B cell (primary cell): ENCODE data around the gene DMAC2. TPM values are rescaled to one million over a fixed set of nuclear protein-coding genes. Genes with fewer than 3 reads are reported as not detected.
"Not testable (repeated sequence)": the region's sequence is repeated elsewhere in the genome, so short reads cannot be mapped to it uniquely, and the experiment has no call there.

Source experiments
- ATAC-seq: fragments of 200-7000 bp; cut with Tn5 transposase; one replicate; pipeline ENCODE4 v1.10.0; 2021; ENCODE audit warnings: low read depth, mild to moderate bottlenecking, moderate number of reproducible peaks, moderate library complexity
- CTCF ChIA-PET: fragments of 350-600 bp; sonication (Branson Sonifier 250); formaldehyde crosslinking; loops from one replicate; lab custom pipeline; 2021; ENCODE audit warnings: antibody characterized with exemption, inconsistent platforms; lab: Charles Lee
- POLR2A ChIA-PET: fragments of 350-600 bp; sonication (Branson Sonifier 250); formaldehyde crosslinking; loops from one replicate; lab custom pipeline; 2021; ENCODE audit warnings: antibody characterized with exemption; lab: Charles Lee
- DNase-seq: peaks from one replicate; pipeline ENCODE4 v3.0.0; 2013
- H2AFZ ChIP-seq: 2 replicates; pipeline ENCODE4 v1.6.1; 2012; ENCODE audit warnings: mild to moderate bottlenecking, low read depth, low read length; ENCODE audit not compliant: insufficient read depth, poor library complexity, severe bottlenecking
- H3K27ac ChIP-seq, 2 donors: 1 replicate in 1 of 2; 2 replicates in 1 of 2; pipeline ENCODE4 v1.5.1; 2012 to 2013; ENCODE audit warnings: low read length in 2 of 2, mild to moderate bottlenecking in 2 of 2, moderate library complexity in 1 of 2
- H3K27me3 ChIP-seq, 4 experiments: fragments of 200-600 bp in 1 of 4; sonication (generic) in 1 of 4; replicated peaks in 1 of 4; 1 replicate in 2 of 4; 2 replicates in 2 of 4; pipeline versions ENCODE4 v1.6.1 to v1.7.0; 2013 to 2016; ENCODE audit warnings: low read length in 3 of 4, mild to moderate bottlenecking in 2 of 4, mixed read lengths in 1 of 4, moderate library complexity in 1 of 4; ENCODE audit not compliant: insufficient read depth in 4 of 4, control insufficient read depth in 3 of 4; ENCODE audit errors: control extremely low read depth in 1 of 4
- H3K36me3 ChIP-seq, 2 experiments: replicated peaks in 1 of 2; 1 replicate in 1 of 2; 2 replicates in 1 of 2; pipeline versions ENCODE4 v1.6.1 to v1.7.1; 2013; ENCODE audit warnings: low read length in 1 of 2; ENCODE audit not compliant: insufficient read depth in 2 of 2, control insufficient read depth in 1 of 2; ENCODE audit errors: control extremely low read depth in 1 of 2, extremely low read depth in 1 of 2
- H3K4me1 ChIP-seq, 2 donors: fragments of 200-600 bp in 1 of 2; sonication (generic) in 1 of 2; 1 replicate in 1 of 2; 2 replicates in 1 of 2; pipeline versions ENCODE4 v1.5.1 to v1.6.1; 2013 to 2017; ENCODE audit warnings: low read length in 2 of 2; ENCODE audit not compliant: control insufficient read depth in 2 of 2, insufficient read depth in 2 of 2
- H3K4me2 ChIP-seq: replicated peaks from 2 replicates; pipeline ENCODE3; 2012; ENCODE audit warnings: mild to moderate bottlenecking, low read depth, low read length; ENCODE audit not compliant: poor library complexity, severe bottlenecking
- H3K4me3 ChIP-seq, 5 experiments: fragments of 200-600 bp in 1 of 5; sonication (generic) in 1 of 5; 1 replicate in 3 of 5; 2 replicates in 2 of 5; pipeline versions ENCODE4 v1.5.1 to v1.7.0; 2011 to 2016; ENCODE audit warnings: low read length in 4 of 5, mild to moderate bottlenecking in 4 of 5, low read depth in 2 of 5, control low read depth in 1 of 5, moderate library complexity in 1 of 5; ENCODE audit not compliant: insufficient read depth in 1 of 5; ENCODE audit errors: control extremely low read depth in 1 of 5, extremely low read depth in 1 of 5
- H3K79me2 ChIP-seq: fragments of 200-600 bp; sonication (generic); one replicate; pipeline ENCODE4 v1.6.0; 2016; ENCODE audit warnings: low read length; ENCODE audit not compliant: control insufficient read depth, insufficient read depth
- H3K9ac ChIP-seq: fragments of 200-600 bp; sonication (generic); 2 replicates; pipeline ENCODE4 v1.6.1; 2017; ENCODE audit warnings: mild to moderate bottlenecking, low read length, moderate library complexity
- H3K9me3 ChIP-seq, 3 donors: one replicate each; pipeline versions ENCODE4 v1.6.1 to v1.7.1; 2013; ENCODE audit warnings: low read length in 2 of 3; ENCODE audit not compliant: control insufficient read depth in 2 of 3, insufficient read depth in 1 of 3; ENCODE audit errors: control extremely low read depth in 1 of 3
- H4K20me1 ChIP-seq: 2 replicates; pipeline ENCODE4 v1.6.0; 2012; ENCODE audit warnings: mild to moderate bottlenecking, low read length; ENCODE audit not compliant: insufficient read depth, control insufficient read depth, poor library complexity, severe bottlenecking
- H3K27ac Mint-ChIP-seq: one replicate; pipeline ENCODE4 v1.8.0; 2021; ENCODE audit warnings: mixed read lengths
- H3K27me3 Mint-ChIP-seq: one replicate; pipeline ENCODE4 v1.8.0; 2021; ENCODE audit warnings: mixed read lengths
- H3K4me1 Mint-ChIP-seq: one replicate; pipeline ENCODE4 v1.8.0; 2021; ENCODE audit warnings: mixed read lengths
- H3K4me3 Mint-ChIP-seq: one replicate; pipeline ENCODE4 v1.8.0; 2021; ENCODE audit warnings: mixed read lengths
- H3K9me3 Mint-ChIP-seq: one replicate; pipeline ENCODE4 v1.8.0; 2022; ENCODE audit warnings: mixed read lengths; ENCODE audit not compliant: insufficient read depth
- EZH2 ChIP-seq: IDR thresholded peaks from 2 replicates; pipeline ENCODE4 v1.6.1; 2012; ENCODE audit warnings: borderline replicate concordance, low read depth, mild to moderate bottlenecking, moderate library complexity, low read length; ENCODE audit not compliant: insufficient read depth, poor library complexity, severe bottlenecking
- WGBS: methylation state at CpG from one replicate; pipeline ENCODE4 v1.1.5; 2013; ENCODE audit warnings: missing lambda C conversion rate; ENCODE audit not compliant: insufficient coverage; 5-methylcytosine and 5-hydroxymethylcytosine counted together
- intact Hi-C: fragments of 100-400 bp; cut with micrococcal nuclease; formaldehyde crosslinking; loops from one replicate; pipeline ENCODE4 v1.10.0; 2022
- polyA minus RNA-seq: library from RNA; depleted of rRNA, polyadenylated mRNA; stranded (reverse); fragments of >200 nt; gene quantifications from 2 replicates; pipeline ENCODE4 v1.2.3, GENCODE V29; 2012
- polyA plus RNA-seq: library from polyadenylated mRNA; depleted of rRNA; stranded (reverse); fragments of >200 nt; gene quantifications from 2 replicates; pipeline ENCODE4 v1.2.3, GENCODE V29; 2012
- total RNA-seq, 2 donors: library from RNA; stranded (reverse); fragments of 120-200 nt in 1 of 2; gene quantifications; 1 replicate in 1 of 2; 2 replicates in 1 of 2; pipeline versions ENCODE4 v1.2.3 to v1.2.4, GENCODE V29; 2013 to 2022
- TF ChIP-seq, protein P1 (sequence below): fragments of 200-600 bp; IDR thresholded peaks from one replicate; pipeline ENCODE4 v1.8.0; 2022; ENCODE audit warnings: antibody characterized with exemption, mild to moderate bottlenecking

Gene DMAC2
- total RNA-seq (31.6 and 31.8 TPM in 2 replicates), polyA plus RNA-seq (32.7 and 41.7 TPM in 2 replicates), polyA minus RNA-seq (27.6 and 34.1 TPM in 2 replicates)
- 16.7 TPM for total RNA-seq (2013)

DNA sequence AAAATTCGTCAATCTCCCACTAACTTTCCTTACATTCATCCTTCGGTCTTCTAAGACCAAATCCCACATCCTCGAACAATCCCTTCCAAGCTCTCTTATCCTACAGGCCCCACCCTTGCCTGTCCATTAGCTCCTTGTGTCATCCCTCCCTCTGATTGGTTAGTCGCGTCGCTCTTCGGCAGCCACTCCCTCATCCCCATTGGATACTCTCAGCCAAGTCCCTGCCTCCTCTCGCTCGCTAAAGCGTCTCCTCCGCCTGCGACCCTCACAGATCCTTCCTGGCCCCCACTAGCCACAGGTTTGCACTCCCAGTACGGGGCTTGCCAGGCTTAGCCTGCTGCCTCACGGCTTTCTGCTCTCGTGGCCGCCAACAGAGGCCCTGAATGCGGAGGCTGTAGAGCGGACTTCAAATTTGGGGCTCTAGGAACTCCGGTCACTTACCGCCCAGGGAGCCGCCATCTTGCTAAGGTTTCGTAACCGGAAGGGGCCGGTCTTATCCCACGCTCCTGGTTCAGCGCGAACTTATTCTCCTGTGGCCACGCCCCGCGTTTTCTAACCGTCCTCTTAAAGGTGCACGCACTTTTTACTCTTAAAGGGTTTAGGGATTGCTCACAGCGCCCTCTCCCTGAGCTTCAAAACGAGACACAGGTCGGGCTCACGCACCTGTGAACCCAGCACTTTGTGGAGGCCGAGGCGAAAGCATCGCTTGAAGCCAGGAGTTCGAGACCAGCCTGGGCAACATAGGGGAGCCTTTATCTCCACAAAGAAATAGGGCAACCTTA, at the start of gene DMAC2:
DMAC2 (minus strand) TSS at position 472 of the 782 bp plus-strand sequence; CDS start at position 459, 13 bp downstream.
- intact Hi-C loops, result loop anchor here (1.0 kb wide), 1 partner anchor 42 kb away; the partner anchor contains the start of genes BCKDHA and EXOSC5
- Histone ChIP-seq H2AFZ (peak within 1 kb of the TSS; percentile 94), H3K27me3 (peaks cover 0 to 4% (median 0%) of the 10 kb centered on the region in 4 experiments), H3K9ac (peak within 1 kb of the TSS; percentile 87), H3K4me3 (peak within 1 kb of the TSS; percentile 61 to 97 (median 81)), H3K79me2 (peaks cover 12% of the 10 kb centered on the region), H3K4me2 (peak within 1 kb of the TSS; percentile 88), H3K9me3 (no peaks in the 10 kb centered on the region), H3K27ac (peak within 1 kb of the TSS; percentile 51 to 80), H3K4me1 (peaks cover 8 to 14% of the 10 kb centered on the region in 2 donors), H3K36me3 (peaks cover 0 to 14% of the 10 kb centered on the region in 2 experiments), H4K20me1 (no peaks in the 10 kb centered on the region)
- POLR2A ChIA-PET, result interaction anchor here (0.5 to 1.5 kb wide), 7 partner anchors 75 to 136 kb away, joined by 3 to 8 read pairs (median 3); partner anchors contain the start of genes B9D2 and CEACAM21
- Mint-ChIP-seq H3K27ac (peak within 1 kb of the TSS; percentile 50), H3K4me3 (peak within 1 kb of the TSS; percentile 45), H3K9me3 (no peaks in the 10 kb centered on the region), H3K4me1 (peaks cover 15% of the 10 kb centered on the region), H3K27me3 (peaks cover 13% of the 10 kb centered on the region)
- ATAC-seq, result peak; percentile 98
- DNase-seq, result peak; percentile 94
- no peak for TF ChIP-seq EZH2
- TF ChIP-seq, protein P1, sequence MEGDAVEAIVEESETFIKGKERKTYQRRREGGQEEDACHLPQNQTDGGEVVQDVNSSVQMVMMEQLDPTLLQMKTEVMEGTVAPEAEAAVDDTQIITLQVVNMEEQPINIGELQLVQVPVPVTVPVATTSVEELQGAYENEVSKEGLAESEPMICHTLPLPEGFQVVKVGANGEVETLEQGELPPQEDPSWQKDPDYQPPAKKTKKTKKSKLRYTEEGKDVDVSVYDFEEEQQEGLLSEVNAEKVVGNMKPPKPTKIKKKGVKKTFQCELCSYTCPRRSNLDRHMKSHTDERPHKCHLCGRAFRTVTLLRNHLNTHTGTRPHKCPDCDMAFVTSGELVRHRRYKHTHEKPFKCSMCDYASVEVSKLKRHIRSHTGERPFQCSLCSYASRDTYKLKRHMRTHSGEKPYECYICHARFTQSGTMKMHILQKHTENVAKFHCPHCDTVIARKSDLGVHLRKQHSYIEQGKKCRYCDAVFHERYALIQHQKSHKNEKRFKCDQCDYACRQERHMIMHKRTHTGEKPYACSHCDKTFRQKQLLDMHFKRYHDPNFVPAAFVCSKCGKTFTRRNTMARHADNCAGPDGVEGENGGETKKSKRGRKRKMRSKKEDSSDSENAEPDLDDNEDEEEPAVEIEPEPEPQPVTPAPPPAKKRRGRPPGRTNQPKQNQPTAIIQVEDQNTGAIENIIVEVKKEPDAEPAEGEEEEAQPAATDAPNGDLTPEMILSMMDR, result peak; percentile 41
- CTCF ChIA-PET, result interaction anchor here (0.7 to 3.8 kb wide), 17 partner anchors 8 to 160 kb away, joined by 3 to 31 read pairs (median 4); partner anchors contain the start of gene B9D2
- WGBS, result 0% methylated on average over 40 of the region's 40 CpGs

DNA sequence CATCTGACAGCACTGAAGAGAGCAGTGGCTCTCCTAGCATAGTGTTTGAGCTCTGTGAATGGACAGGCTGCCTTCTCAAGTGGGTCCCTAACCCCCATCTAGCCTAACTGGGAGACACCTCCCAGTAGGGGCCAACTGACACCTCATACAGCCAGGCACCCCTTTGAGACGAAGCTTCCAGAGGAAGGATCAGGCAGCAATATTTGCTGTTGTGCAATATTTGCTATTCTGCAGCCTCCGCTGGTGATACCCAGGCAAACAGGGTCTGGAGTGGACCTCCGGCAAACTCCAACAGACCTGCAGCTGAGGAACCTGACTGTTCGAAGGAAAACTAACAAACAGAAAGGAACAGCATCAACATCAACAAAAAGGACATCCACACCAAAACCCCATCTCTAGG, 47.2 kb upstream of the DMAC2 start:
- H3K4me1 ChIP-seq, H3K79me2 ChIP-seq, H3K27ac Mint-ChIP-seq, H4K20me1 ChIP-seq, intact Hi-C loops, H3K4me1 Mint-ChIP-seq, H3K9me3 ChIP-seq, H3K4me2 ChIP-seq, H3K27ac ChIP-seq, H3K36me3 ChIP-seq, ATAC-seq, H3K9me3 Mint-ChIP-seq, H3K9ac ChIP-seq, POLR2A ChIA-PET, H3K4me3 Mint-ChIP-seq, DNase-seq, H3K4me3 ChIP-seq, H2AFZ ChIP-seq: not testable (repeated sequence)
- peaks cover 35% of the 10 kb centered on the region for H3K27me3 Mint-ChIP-seq
- CTCF ChIA-PET, result interaction anchor here (1.5 to 2.3 kb wide), 2 partner anchors 40 to 77 kb away, joined by 4 to 7 read pairs; no protein-coding TSS in a partner anchor
- 89% methylated on average over 3 of the region's 4 CpGs for WGBS
- H3K27me3 ChIP-seq, result peaks cover 0 to 11% (median 3%) of the 10 kb centered on the region in 4 experiments
